HG02870 (cell line): Measurements from ENCODE around the gene ADO.

Source experiments
- ATAC-seq: cut with Tn5 transposase; IDR thresholded peaks from one replicate; pipeline ENCODE4 v1.9.1; 2021; ENCODE audit warnings: mild to moderate bottlenecking, moderate library complexity; ENCODE audit not compliant: unreplicated experiment

ADO gene

DNA sequence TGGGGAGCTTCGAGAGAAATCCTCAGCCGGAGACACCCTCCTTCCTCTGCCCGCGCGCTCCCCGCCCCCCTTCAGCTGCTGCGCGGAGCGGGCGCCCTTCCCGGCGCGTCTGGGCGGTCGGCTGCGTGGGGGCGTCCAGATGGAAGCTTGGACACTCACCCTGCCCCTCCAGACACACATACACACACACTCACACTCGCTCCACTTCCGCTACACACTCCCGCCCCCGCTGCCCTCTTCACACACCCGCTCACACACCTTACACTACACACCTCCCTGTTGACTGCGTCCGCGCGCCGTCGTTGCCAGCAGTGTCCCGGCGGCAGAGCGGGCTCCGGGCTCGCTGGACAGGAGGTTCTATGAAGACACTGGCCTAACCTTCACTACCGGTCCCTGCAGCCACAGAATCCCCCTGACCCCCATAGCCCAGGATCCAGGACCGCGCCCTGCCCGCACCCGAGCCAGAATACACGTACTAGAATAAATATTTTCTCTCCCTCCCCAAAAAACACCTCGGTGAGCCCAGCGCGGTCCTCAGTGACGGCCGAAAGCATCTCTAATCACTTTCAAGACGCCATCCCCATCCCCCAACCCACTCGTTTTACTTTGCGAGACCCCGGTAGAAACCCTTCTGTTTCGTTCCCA is 12.7 kb downstream of the ADO start:
- ATAC-seq: no peak

DNA sequence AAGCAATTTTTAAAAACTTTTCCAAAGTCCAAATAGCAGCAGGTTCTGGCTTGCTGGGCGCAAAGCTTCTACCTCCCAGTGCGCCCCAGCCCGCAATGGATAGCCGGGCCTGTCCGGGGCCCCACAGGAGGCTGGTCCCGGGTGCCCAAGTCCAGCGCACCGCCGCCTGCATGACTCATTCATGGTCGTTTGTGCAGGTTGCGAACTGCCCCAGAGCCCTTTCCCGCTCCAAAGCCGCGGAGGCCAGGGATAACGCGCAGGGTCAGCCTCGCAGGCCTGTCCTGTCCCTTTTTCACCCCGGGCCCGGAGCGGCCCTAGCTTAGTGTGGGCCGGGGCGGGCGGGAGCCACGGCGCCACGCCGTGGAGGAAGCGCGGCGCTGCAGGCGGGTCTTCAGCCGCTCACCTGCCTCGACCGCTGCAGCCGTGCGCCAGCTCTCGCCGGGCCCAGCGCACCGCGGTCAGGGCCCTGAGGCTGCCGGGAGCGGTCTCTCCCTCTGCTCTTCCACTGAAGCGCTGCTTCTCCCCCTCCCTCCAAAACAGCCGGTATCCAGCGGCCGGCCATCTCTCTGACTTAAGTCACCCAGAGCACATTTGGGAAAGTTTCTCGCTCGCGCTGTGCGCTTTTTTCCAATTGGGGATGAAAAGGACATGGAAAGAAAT is 13.4 kb downstream of the ADO start:
- ATAC-seq: peak; percentile 27

DNA sequence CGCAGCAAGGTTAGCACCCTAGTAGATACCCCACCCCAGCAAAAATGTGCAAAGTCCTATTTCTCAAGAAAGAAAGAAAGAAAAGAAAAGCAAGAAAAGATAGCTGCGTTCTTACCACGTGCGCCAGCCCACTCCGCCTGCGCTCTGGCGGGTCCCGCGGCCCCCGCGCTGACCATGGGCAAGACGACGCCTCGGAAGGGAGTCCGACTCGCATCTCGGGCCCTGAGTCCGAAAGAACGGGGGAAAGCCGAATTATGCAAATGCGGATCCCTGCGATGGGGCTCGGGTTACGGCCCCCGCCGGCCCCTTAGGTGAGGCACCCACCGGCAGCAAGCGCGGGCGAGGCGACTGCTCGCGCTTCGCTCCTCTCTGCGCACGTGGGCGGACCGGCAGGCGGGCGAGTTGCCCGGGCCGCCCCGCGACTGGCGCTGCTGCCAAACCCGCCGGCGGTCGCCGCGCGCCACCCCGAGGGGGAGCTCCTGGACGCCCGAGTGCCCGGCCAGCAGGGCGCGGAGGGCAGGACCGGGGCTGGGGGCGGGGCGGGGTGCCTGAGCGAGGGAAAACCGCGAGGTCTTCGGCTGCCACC is 14.0 kb downstream of the ADO start:
- no peak for ATAC-seq

DNA sequence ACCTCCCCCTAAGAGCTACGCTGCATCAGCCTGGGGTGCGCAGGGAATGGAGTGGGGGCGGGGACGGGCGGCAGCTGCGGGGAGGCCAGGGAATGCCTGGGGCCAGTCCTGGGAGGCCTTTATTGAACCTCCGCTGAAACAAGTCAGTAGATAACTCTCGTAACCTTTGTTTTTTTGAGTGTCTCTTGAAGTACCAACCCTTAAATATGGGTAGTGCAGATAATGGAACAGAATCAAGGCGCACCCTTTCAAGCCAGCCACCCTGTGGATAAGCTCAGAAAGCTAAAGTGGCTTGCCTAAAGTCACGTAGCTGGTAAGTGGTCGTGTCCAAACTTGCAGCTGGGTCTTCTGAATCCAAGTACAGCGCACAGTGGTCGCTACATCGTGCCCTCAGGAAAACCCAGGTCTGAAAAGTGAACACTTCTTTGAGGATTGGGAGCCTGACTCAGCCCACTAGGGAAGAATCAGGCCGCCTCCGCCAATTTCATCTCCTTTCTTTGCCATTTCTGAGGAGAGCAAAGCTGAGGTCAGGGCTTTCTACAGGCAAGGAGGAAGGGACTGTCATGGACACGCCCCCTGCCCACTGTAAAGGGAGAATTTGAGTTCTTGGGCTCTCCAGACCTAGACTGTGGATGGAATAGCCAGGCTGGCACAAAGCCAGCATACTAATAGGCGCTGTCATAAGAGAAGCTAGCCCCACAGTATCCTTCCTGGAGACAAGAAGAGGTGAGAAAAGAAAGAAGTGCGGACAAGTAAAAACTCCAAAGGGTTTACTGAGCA is 14.8 kb downstream of the ADO start:
- no peak for ATAC-seq

DNA sequence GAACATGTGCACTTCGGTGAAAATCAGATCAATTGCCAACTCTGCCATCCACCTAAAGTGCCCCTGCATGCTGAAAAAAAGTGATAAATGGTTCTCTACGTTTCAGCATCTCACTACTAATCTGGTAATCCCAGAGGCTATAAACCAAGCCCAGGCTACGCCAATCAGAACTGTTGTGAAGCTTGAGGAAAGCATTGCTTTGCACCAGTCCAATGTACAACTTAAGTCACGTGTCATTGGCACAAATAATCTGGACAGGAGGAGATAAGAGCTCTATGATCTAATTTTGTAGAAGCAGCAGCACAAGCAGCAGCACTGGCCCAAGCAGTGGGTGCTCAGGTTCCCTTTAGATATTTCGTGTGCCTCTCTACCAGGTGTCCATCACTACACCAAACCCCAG is 16.1 kb downstream of the ADO start:
- ATAC-seq: no peak

DNA sequence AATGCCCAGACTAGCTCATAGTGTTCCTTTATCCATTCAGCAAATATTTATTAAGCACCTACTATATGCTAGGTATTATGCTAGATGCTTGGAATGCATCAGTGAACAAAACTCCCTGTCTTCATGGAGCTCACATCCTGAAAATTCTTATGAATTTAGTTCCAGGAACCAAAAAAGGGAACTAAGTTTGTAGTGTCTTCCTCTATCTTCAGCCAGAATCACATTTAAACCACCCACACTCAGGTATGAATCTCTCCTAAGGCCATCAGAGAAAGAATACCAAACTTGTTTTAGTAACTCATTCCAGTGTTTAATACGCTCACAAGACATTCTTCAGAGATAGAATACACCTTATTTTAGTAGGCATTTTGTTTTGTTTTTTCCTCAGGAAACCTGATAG is 21.8 kb downstream of the ADO start:
- ATAC-seq: no peak

DNA sequence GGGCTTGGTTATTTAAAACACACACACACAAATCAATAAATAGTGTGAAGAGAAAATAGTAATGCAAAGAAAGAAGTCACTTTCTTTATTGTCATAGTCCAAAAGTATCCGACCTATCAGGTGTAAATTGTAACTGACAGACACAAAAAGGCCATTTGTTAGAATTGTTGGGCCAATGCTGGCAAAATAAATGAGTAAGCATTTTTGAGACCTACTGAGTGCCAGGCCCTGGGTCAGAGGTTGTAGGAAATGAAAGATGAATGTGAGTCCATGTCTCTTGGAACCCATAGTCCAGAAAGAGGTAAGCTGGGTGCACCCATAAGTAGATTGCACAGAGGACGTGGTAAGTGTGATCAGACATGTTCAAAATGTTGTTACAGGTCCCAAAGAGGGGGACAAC is 25.1 kb downstream of the ADO start:
- no peak for ATAC-seq

DNA sequence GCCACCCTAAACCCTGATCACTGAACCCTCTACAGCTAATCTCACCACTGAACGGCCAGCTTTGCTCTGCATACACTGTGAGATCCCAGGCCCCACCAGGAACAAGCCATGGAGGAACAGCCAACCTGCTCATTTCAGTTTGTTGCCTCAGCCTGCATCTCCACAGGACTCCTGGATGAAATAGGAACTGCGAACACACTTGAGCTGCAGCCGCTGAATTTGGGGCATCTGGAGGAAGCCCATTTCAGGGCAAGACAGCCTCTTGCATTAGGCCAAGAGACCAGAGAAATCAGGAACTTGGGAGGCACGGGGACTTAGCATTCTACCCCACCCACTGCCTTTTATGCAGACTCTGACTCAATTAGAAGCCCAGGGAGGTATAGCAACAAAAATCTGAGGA is 26.2 kb downstream of the ADO start:
- no peak for ATAC-seq

DNA sequence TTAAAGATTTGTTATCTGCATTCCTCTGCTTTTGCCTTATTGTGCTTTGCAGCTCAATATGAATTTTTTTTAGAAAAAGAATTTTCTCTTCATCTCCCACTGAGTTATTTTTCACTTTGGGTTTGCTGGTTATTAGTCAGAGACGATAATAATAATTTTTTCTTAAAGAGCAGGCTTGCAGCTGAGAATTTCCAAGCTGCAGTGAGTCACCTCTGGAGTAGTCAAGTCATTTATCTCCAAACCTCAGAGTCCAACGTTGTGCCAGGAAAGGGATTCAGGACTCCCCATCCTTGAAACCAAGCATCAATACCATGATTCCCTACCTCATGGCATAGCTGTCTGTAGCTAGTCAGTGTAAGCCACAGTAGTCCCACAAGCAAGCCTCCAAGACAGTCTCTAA is 26.8 kb downstream of the ADO start:
- ATAC-seq: peak; percentile 75

DNA sequence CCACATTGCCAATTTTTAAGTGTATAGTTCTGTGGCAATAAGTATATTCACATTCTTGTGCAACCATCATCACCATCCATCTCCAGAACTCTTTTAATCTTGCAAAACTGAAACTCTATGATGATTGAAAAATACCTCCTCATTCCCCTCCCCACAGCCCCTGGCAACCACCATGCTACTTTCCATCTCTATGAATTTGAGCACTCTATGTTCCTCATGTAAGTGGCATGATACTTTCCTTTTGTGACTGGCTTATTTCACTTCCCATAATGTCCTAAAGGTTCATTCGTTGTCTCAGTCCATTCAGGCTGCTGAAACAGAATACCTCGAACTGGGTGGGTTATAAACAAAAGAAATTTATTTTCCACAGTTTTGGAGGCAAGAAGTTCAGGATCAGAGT is 35.1 kb downstream of the ADO start:
- ATAC-seq: peak; percentile 60

DNA sequence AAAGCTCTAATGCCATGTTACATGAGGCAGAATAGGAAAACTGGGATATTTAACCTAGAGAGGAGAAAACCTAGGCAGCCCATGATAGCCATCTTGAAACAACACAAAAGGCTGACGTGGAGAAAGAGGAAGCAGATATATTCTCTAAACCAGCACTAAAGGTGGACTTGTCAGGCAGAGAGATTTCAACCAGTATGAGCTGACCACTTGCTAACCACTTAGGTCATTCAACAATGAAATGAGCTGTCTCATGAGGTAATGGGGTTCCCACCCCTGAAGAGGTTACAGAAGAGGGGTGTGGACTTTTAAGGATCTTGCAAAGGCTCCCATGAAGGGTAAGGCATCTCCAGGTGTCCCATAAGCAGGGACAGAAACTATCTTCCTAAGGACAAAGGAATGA is 38.5 kb downstream of the ADO start:
- ATAC-seq: no peak

DNA sequence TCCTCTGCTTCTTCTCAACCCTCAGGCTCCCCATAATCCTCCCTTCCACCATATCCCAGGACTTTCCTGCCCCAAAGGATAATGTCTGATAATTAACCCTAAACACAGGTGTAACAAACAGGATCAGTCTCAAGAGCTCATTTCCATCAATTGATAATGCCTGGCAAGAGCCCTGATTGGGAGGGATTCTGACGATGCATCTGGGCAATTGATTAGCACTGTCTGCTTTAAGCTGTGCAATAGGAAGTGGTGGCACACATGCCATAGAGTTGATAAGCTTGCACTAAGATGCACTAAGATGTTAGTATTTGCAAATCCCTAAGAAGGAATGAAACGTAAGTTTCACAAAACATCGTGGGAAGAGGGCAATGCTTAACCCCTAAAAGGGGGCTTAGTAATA is 39.1 kb downstream of the ADO start:
- no peak for ATAC-seq

DNA sequence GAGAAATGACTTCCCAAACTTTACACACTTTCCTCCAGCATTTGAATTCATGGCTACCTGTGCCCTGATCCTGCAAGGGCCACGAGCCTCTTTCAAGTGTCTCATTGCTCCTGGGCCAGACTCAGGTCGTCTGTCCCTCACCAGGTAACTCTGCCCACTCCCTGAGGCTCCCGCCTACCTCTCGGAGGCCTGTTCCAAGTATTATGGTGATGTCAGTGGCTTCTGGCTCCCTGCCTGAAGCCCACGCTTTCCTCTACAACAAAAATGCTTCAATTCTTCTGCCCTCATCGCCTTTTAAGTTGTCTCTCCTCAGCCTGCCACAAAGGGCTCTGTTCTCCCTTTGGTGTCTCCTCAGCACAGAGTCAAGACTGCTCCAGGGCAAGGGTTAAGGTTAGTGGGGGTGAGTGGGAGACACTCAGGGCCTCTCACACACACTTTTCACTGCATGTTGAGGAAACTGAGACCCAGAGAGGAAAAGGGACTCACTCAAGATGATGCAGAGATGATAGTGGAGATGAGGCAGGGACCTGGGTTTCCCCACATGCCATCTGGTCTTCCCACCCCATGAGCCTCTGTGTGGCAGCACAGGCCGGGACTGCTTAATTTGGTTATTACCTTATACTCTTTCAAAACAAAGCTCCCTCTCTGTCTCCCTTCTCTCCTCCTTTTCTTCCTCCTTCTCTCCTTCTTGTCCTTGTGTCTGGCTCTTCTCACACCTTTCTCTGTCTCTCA is 39.9 kb downstream of the ADO start:
- no peak for ATAC-seq

DNA sequence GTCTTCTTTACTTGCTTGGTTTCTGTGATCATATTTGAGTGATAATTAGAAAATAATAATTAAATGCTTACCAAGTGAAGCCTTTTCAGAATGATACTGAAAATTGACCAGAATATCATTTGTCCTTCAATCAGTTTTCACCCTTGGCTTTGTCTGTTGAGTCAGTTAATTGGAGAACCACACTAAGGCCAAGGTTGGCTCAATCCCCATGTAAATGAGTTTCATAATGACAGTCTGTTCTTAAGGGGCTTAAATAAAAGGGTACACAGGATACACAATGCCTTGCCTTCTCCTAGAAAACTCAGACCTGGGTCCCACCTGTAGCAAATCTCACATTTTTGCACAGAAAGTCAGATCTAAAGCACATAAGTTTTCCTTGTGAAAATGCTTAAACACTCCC is 42.9 kb downstream of the ADO start:
- no peak for ATAC-seq

DNA sequence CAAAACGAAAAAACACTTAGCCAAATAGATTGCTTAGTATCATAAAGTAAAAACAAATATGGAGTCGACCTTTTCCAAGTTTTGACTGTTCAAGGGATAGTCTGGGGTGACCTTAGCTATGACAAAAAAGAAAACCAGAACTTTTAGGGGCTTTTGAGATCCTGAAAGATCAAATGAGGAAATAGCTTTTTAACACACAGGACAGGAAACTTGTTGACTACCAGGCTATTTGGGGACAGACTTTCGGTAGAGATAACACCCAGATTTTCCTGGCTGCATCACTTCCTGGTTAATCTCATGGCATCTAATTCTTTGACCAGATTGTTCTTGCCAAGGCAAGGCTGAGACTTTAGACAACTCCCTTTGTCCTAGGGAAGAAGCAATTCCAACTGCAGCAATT is 46.1 kb downstream of the ADO start:
- ATAC-seq: no peak

DNA sequence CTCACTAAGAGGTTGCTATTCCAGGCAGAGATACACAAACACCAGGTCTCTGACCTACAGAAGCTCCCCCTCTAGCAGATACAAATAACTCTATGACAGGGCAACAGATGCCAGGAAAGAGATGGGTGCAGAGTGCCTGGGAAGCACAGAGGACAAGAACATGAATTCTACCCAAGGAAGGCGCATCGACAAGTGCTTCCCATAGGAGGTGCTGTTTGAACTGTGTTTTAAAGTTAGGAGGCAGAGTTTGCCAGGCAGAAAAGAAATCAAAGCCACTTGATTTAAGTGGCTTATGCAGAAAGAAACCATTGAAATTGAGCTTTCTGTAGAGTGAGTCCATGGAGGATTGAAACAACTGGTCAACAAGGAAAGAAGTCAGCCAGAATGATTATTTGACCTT is 46.9 kb downstream of the ADO start:
- ATAC-seq: no peak

DNA sequence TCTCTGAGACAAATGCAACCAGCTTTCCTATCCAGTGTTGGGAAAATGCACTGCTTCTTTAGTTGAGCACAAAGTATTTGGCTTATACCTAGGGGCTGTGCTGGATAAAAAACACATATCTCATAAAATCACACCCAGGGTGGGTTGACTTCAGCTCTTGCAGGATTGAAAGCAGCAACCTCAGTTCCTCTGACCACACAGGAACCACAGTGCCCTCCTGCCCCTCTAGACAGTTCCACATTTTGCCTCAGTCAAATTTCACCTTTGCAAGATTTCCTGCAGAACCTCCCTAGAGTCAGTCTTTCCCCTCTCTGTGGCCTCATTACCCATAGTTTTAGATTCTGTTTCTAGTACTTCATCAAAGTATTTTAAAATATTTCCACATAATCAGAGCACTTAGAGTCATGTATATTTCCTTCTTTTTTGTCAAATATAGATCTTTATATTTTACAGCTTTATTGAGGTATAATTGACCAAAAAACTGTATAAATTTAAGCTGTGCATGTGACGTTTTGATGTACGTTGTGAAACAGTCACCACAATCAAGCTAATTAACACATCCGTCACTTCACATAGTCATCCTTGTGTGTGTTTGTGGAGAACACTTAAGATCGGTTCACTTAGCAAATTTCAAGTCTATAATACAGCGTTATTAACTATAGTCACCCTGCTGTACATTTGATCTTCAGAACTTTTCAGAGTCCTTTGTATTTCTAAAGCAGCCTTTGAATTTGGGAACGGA is 48.6 kb downstream of the ADO start:
- ATAC-seq: peak; percentile 52

DNA sequence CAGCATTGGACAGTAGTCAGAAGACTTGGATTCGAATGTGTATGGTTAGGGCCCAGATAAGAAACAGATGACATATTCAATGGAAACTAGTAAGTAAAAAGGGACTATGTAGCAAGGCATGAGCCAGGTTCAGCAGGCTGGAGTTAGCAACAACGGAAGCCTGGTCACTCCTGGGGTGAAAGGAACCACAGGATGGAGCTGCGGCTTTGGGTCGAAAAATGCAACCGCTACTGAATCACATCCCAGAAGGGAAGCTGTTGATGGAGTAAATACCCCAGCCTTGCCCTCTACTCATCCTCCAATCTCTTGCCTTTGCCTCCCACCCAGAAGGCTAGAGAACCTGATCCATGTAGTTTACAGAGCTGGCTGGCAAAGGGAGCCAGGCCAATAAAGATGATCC is 49.2 kb downstream of the ADO start:
- no peak for ATAC-seq

DNA sequence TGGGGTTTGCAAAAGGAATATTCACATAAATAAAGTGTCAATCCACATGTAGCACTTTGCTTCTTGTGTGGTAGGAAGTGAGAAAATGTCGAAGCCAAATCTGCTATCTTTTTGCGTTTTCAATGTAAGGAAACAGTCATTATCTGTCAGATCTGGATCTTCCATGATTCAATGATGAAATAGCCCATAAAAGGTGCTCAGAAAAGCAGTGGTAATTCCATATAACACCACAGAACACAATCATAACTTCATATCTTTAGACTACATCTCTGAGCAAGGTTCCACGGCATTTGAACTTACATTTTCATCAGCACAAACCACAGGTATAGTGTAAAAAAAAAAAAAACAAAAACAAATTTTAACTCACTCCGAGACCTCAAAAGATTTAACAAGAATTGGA is 51.5 kb downstream of the ADO start:
- no peak for ATAC-seq
